ENCODE results near the gene GPR85. TPM values are rescaled to one million over a fixed set of nuclear protein-coding genes. Genes with fewer than 3 reads are reported as not detected.
"Not testable (repeated sequence)": the region's sequence is repeated elsewhere in the genome, so short reads cannot be mapped to it uniquely, and the experiment has no call there.

Gene GPR85
- polyA plus RNA-seq, 4 donors, result 0.89 to 5.3 (median 1.5) TPM

DNA sequence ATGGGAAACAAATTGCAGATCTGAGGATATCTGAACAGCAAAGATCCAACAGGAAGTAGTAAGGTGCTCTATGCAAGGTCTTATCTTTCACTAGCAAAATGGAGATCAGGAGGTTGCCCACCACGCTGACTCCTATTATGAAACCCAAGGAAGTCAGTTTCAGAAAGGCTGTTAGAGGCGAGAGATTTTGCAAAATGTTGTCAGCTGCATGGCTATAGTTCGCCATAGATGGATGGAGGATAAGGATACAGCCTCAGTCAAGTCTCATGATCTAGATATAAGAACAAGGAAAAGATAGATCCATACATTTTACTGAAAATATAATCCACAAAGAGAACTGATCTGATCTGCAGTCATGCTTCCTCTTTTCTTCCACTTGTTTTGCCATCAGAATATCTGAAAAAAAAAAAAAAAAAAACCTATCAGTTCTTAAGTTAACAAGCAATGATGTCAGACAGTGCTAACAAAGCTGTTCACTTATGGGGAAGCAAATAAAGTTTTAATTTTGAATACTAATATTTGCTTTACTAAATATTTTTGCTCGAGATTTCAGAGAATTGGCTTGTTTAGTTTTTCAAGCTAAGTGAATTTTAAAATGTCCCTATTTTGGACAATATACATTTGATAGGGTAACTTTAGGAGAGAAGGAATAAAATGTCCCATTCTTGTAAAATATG is 2.0 kb downstream of the GPR85 start:
- DNase-seq (ENCODE audit: low read depth in 4 of 4, low spot score in 3 of 4), result no peak

GRCh38 chr7:113083816-113084495 is 2.7 kb downstream of the GPR85 start:
- DNase-seq (ENCODE audit: low read depth in 4 of 4, low spot score in 3 of 4), result no peak

- no peak for DNase-seq (ENCODE audit: low read depth in 4 of 4, low spot score in 3 of 4)
Measured at GRCh38 chr7:113083132-113083815, 3.4 kb downstream of the GPR85 start.

GRCh38 chr7:113078331-113078730 is 8.3 kb downstream of the GPR85 start:
- DNase-seq (ENCODE audit: low read depth in 4 of 4, low spot score in 3 of 4), result no peak

- no peak for DNase-seq (ENCODE audit: low read depth in 4 of 4, low spot score in 3 of 4)
Measured at GRCh38 chr7:113076703-113077102, 9.9 kb downstream of the GPR85 start.

GRCh38 chr7:113071465-113071864 is 15.2 kb downstream of the GPR85 start:
- no peak for DNase-seq (ENCODE audit: low read depth in 4 of 4, low spot score in 3 of 4)

- no peak for DNase-seq (ENCODE audit: low read depth in 4 of 4, low spot score in 3 of 4)
Measured at GRCh38 chr7:113062499-113062898, 24.1 kb downstream of the GPR85 start.

DNA sequence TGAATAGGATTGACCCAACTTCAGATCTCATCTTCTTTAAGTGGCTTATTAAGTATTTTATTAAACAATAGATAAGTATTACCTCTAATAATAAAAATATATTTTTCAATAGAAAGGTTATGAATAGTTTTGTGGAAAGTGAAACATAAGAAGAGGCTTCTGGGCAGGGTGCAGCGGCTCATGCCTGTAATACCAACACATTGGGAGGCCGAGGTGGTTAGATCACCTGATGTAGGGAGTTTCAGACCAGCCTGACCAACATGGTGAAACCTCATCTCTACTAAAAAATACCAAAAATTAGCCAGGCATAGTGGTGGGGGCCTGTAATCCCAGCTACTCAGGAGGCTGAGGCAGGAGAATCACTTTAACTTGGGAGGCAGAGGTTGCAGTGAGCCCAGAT is 26.5 kb downstream of the GPR85 start:
- no peak for DNase-seq (ENCODE audit: low read depth in 4 of 4, low spot score in 3 of 4)

DNA sequence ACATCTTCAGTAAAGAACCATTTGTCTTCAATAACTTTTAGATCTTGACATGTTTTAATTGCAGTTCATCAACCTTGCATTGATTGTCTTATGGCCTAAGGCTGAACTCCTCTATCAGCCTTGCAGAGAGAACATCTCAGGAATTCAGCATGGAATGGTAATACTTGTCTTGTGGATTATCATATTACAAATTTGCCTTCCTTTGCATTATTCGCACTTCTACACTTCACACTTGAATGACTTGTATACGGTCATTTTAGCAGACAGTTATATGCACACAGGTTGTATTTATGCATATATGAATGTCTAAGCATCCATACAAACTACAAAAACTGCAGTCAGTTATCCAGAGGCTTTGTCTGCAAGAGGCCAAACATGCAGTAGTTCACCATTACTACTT is 31.7 kb downstream of the GPR85 start:
- DNase-seq (ENCODE audit: low read depth in 4 of 4, low spot score in 3 of 4), result no peak

- not testable (repeated sequence) for DNase-seq (ENCODE audit: low read depth in 4 of 4, low spot score in 3 of 4)
Measured at GRCh38 chr7:113054272-113054671, 32.4 kb downstream of the GPR85 start.

DNA sequence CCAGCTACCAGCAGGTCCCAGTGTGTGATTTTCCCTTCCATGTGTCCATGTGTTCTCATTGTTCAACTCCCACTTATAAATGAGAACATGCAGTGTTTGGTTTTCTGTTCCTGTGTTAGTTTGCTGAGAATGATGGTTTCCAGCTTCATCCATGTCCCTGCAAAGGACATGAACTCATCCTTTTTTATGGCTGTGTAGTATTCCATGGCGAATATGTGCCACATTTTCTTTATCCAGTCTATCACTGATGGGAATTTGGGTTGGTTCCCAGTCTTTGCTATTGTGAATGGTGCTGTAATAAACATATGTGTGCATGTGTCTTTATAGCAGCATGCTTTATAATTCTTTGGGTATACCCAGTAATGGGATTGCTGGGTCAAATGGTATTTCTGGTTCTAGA is 37.4 kb downstream of the GPR85 start:
- not testable (repeated sequence) for DNase-seq (ENCODE audit: low read depth in 4 of 4, low spot score in 3 of 4)

- DNase-seq (ENCODE audit: low read depth in 4 of 4, low spot score in 3 of 4), result no peak
Measured at GRCh38 chr7:113046453-113046852, 40.2 kb downstream of the GPR85 start.

DNA sequence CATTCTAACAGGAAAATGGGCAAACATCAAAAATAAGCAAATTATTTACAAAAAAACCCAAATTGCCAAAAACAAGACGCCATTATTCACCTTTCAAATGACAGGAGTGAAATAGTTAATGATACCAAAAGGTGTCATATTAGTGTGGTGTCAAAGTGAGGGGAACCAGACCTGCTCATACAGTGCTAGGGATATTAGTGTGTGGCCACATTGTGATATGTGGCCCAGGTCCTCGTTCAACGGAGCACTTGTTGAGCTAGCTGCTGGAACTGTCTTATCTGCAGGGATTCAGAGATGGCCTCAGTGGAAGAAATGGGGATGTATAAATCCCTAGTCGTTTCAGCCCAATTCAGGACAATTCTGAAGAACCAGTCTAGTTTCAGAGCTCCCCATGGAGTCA is 41.2 kb downstream of the GPR85 start:
- DNase-seq (ENCODE audit: low read depth in 4 of 4, low spot score in 3 of 4), result no peak

GRCh38 chr7:113044394-113044793 is 42.2 kb downstream of the GPR85 start:
- no peak for DNase-seq (ENCODE audit: low read depth in 4 of 4, low spot score in 3 of 4)

DNA sequence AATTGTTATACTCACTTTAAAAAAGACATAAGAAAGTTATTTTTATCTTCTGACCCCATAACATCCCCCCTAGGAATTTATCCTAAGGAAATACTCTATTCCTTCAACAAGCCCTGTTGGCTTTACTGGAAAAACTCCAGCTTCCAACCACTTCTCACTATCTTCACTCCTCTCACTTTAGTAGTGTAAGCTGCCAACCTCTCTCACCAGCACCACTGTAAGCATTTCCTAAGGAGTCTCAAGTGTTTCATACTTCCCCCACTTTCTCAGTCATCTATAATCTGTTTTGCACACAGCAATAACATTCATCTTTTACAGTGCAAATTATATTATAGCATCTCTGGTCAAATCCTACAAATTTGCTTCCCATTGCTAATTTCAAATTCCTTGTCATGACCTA is 45.8 kb downstream of the GPR85 start:
- no peak for DNase-seq (ENCODE audit: low read depth in 4 of 4, low spot score in 3 of 4)

DNA sequence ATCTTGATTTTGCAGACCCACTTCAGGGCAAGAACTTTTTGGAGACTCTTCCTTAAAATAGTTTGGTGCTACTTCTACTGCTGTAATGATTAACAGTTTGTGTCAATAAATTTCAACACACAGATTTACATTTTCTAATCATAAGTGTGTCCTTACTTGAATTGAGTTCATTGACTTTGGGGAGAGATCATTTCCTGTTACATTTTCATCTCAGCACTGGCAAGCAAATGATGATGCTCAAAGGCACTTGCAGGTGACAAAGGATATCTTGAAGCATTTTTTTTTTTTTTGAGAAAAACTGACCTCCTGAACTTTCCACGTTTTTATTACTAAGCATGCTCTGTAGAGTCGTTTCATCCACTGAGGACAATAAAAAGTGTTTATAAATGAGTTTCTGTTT is 52.7 kb downstream of the GPR85 start:
- DNase-seq (ENCODE audit: low read depth in 4 of 4, low spot score in 3 of 4), result no peak

Other genes with a start within 250 kb of the GPR85 start
- gene SMIM30, start 31.7 kb upstream of the GPR85 start, polyA plus RNA-seq (ENCODE audit: insufficient read length in 4 of 4), result 100 to 1,000 TPM in 1 of 4 donors, 10 to 100 TPM in 3; 49.9 to 113 (median 83.3) TPM

All from left renal pelvis (tissue), 4 donors.